ES-I3 (cell line): ENCODE measurements around the gene OR6N2.

Experiments
- H3K36me3 ChIP-seq: 2 replicates; pipeline ENCODE4 v1.6.1; 2013; ENCODE audit warnings: mild to moderate bottlenecking, low read length, control low read depth, moderate library complexity; ENCODE audit not compliant: insufficient read depth
- H3K4me1 ChIP-seq: 2 replicates; pipeline ENCODE4 v1.6.1; 2013; ENCODE audit warnings: mild to moderate bottlenecking, control low read depth, low read length; ENCODE audit not compliant: insufficient read depth
- H3K9ac ChIP-seq: 2 replicates; pipeline ENCODE4 v1.6.1; 2013; ENCODE audit warnings: low read depth, mild to moderate bottlenecking, low read length, moderate library complexity
- H3K9me3 ChIP-seq: 2 replicates; pipeline ENCODE4 v1.6.1; 2013; ENCODE audit warnings: mild to moderate bottlenecking, low read length, moderate library complexity; ENCODE audit not compliant: control insufficient read depth, insufficient read depth

Gene OR6N2, protein sequence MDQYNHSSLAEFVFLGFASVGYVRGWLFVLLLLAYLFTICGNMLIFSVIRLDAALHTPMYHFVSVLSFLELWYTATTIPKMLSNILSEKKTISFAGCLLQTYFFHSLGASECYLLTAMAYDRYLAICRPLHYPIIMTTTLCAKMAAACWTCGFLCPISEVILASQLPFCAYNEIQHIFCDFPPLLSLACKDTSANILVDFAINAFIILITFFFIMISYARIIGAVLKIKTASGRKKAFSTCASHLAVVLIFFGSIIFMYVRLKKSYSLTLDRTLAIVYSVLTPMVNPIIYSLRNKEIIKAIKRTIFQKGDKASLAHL

GRCh38 chr1:158781104-158781503, at the start of gene OR6N2:
Gene OR6N2 (minus strand): TSS chr1:158781204. CDS start chr1:158777635, 3,569 bp downstream.
- Histone ChIP-seq H3K36me3 (no peaks in the 10 kb centered on the region), H3K9me3 (no peaks in the 10 kb centered on the region), H3K9ac (no peak within 1 kb of the TSS), H3K4me1 (no peaks in the 10 kb centered on the region)

DNA sequence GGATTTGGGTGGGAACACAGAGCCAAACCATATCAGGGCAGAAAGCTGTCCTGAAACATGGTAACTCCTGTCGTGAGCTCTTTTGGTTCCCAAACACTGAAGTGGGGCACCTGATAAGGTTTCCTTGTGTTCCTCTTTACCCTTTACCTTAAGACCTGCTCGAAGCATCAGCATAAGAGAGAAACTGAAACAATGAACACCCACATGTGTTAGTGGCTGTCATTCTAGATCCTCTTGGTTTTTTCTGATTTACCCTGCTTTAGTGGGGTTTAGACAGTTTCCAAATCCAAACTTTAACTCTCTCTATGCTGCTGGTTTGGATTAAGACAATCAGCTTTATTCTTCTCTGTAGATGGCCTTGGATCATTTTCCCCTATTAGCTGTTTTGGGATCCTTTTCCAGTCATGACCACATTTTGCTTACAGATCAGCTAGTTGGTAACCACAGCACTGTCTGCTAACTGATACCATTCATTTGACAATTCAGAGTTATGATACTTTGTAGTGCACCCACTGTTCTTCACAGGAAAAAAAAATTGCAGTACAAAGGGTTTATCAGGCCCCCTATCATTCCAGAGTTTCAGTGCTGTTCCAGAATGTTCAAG, 49.2 kb upstream of the OR6N2 start:
- Histone ChIP-seq H3K9me3 (no peaks in the 10 kb centered on the region), H3K4me1 (no peaks in the 10 kb centered on the region), H3K36me3 (no peaks in the 10 kb centered on the region), H3K9ac (no peak overlapping the region)

- Histone ChIP-seq H3K9ac (no peak overlapping the region), H3K9me3 (no peaks in the 10 kb centered on the region), H3K4me1 (no peaks in the 10 kb centered on the region), H3K36me3 (no peaks in the 10 kb centered on the region)
Measured at GRCh38 chr1:158821723-158822122, 40.7 kb upstream of the OR6N2 start.

DNA sequence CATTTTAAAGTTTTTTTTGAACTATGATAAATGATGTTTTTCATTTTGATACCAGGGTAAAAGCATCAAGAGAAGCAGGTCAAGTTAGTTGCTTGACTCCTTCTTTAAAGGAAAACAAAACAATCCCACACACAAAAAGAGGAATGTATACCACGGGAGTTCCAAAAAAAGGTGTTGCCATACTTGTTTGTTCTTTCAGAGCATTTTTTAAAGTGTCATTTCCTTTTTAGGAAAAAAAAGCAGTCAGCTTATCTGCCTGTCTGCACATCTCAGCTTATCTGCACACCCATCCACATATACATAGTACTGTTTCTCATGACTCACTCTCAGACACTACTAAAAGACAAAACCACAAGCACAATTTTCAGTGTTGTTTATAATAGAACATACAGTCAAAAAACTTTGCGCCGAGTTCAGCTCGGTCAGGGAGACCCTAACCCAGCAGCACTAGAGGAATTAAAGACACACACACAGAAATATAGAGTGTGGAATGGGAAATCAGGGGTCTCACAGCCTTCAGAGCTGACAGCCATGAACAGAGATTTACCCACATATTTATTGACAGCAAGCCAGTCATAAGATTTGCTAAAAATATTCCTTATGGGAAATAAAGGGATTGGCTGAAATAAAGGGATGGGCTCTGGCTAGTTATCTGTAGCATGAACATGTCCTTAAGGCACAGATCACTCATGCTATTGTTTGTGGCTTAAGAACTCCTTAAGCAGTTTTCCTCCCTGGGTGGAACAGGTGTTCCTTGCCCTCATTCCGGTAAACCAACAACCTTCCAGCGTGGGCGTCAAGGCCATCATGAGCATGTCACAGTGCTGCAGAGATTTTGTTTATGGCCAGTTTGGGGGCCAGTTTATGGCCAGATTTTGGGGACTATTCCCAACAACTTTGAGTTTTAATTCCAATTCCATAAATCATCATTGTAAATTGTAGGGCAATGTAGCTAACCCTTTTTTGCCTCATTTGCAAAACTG, 38.7 kb upstream of the OR6N2 start:
- no peaks in the 10 kb centered on the region for H3K9me3 ChIP-seq
- no peak overlapping the region for H3K9ac ChIP-seq
- H3K4me1 ChIP-seq, result no peaks in the 10 kb centered on the region
- H3K36me3 ChIP-seq, result no peaks in the 10 kb centered on the region

- no peaks in the 10 kb centered on the region for H3K4me1 ChIP-seq
- no peak overlapping the region for H3K9ac ChIP-seq
Measured at GRCh38 chr1:158818975-158819431, 38.0 kb upstream of the OR6N2 start.

GRCh38 chr1:158818560-158818959, 37.6 kb upstream of the OR6N2 start:
- no peaks in the 10 kb centered on the region for H3K4me1 ChIP-seq
- no peak overlapping the region for H3K9ac ChIP-seq
- H3K36me3 ChIP-seq, result no peaks in the 10 kb centered on the region
- no peaks in the 10 kb centered on the region for H3K9me3 ChIP-seq

More at GRCh38 chr1:158818975-158819431, 38.0 kb upstream of the OR6N2 start:
- H3K36me3 ChIP-seq, result no peaks in the 10 kb centered on the region
- no peaks in the 10 kb centered on the region for H3K9me3 ChIP-seq

DNA sequence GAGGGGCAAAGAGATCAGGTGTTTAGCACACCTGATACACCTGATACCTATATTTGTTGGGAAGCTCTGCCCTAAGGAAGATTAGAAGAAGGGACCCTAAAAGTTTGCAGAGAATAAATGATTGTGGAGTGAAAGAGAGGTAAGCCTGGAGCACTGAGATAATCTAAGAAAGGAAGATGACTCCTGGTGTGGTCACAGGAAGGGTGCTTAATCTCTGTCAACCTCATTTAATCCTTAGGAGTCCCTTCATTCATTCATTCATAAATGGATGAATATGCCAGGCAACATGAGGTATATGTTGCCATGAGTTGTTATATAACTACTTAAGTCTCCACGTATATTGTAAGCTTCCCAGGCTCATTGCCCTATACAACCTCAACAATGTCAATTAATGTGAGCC, 34.0 kb upstream of the OR6N2 start:
- Histone ChIP-seq H3K9me3 (no peaks in the 10 kb centered on the region), H3K4me1 (no peaks in the 10 kb centered on the region), H3K9ac (no peak overlapping the region), H3K36me3 (no peaks in the 10 kb centered on the region)

- H3K4me1 ChIP-seq, result no peaks in the 10 kb centered on the region
- H3K36me3 ChIP-seq, result no peaks in the 10 kb centered on the region
- H3K9ac ChIP-seq, result no peak overlapping the region
- no peaks in the 10 kb centered on the region for H3K9me3 ChIP-seq
Measured at GRCh38 chr1:158813164-158813563, 32.2 kb upstream of the OR6N2 start.

GRCh38 chr1:158812336-158812735, 31.3 kb upstream of the OR6N2 start:
- Histone ChIP-seq H3K36me3 (no peaks in the 10 kb centered on the region), H3K4me1 (no peaks in the 10 kb centered on the region), H3K9ac (no peak overlapping the region), H3K9me3 (no peaks in the 10 kb centered on the region)

DNA sequence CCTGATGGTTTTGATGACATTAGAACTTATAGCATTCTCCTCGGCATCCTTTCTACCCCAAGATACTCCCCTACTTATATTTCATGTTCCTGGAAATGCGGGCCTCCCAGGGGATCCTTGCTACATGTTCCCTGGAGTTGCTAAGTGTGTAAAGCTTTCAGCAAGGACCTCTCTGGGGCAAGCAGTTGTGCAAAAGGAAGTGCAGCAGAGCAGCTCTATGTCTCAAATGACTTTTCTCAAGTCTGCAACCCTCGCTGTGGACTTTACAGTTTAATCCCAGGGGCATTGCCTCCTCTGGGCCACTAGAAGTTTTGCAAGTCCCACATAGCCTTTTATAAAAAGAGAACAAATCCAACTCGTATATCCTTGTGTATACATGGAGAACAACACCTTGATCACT, 29.3 kb upstream of the OR6N2 start:
- no peaks in the 10 kb centered on the region for H3K9me3 ChIP-seq
- no peak overlapping the region for H3K9ac ChIP-seq
- no peaks in the 10 kb centered on the region for H3K36me3 ChIP-seq
- H3K4me1 ChIP-seq, result no peaks in the 10 kb centered on the region

DNA sequence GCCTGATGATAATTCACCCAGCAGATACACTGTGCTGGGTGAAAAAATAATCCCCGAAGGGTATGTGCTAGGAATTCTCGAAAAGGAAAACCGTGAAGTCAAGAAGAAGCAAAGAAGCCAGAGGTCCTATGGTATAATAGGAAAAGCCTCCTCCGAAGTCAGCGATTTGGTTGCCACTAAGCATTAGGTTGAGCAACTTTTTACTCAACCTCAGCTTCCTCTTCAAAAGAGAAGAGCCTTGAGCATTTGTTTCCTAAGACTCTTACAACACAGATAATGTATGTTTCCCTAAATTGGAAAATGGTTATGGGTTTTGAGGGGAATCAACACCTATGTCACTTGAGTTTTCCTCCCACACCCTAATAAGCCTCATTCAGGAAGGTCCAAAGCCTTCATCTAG, 28.9 kb upstream of the OR6N2 start:
- no peak overlapping the region for H3K9ac ChIP-seq

DNA sequence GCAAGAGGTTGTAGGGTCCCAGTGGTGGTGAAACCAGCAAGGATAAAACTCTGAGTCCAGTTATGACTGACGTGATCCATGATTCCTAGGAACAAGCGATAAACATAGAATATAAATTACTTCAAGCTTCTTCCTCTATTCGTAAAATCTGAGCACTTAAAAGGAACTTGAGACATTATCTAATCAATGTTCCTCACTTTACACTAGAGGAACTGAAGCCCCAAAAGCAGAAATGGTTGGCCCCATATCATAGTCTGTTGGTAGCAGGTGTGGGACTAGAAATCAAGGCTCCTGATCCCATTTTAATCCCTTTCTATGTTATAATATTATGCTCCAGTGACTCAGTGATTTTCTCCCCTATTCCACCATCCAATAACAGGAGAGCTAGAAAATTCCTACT, 28.3 kb upstream of the OR6N2 start:
- H3K4me1 ChIP-seq, result no peaks in the 10 kb centered on the region

More for the DNA sequence above, 28.9 kb upstream of the OR6N2 start:
- no peaks in the 10 kb centered on the region for H3K4me1 ChIP-seq
- no peaks in the 10 kb centered on the region for H3K36me3 ChIP-seq
- H3K9me3 ChIP-seq, result no peaks in the 10 kb centered on the region

GRCh38 chr1:158806916-158807536, 26.0 kb upstream of the OR6N2 start:
- no peak overlapping the region for H3K9ac ChIP-seq
- H3K9me3 ChIP-seq, result no peaks in the 10 kb centered on the region
- H3K36me3 ChIP-seq, result no peaks in the 10 kb centered on the region
- H3K4me1 ChIP-seq, result no peaks in the 10 kb centered on the region

More for the DNA sequence above, 28.3 kb upstream of the OR6N2 start:
- Histone ChIP-seq H3K9me3 (no peaks in the 10 kb centered on the region), H3K36me3 (no peaks in the 10 kb centered on the region), H3K9ac (no peak overlapping the region)

GRCh38 chr1:158803678-158804077, 22.7 kb upstream of the OR6N2 start:
- Histone ChIP-seq H3K9me3 (no peaks in the 10 kb centered on the region), H3K9ac (no peak overlapping the region), H3K36me3 (no peaks in the 10 kb centered on the region), H3K4me1 (no peaks in the 10 kb centered on the region)
